ENCODE data around the gene TXK.

The TXK gene

GRCh38 chr4:48027653-48028052, 106.4 kb downstream of the TXK start:
- in situ Hi-C loops (cut with MboI; ENCODE audit: low sequenced_read_pairs): no loop called here

GRCh38 chr4:48025005-48025404, 109.0 kb downstream of the TXK start:
- in situ Hi-C loops (cut with MboI; ENCODE audit: low sequenced_read_pairs): no loop called here

GRCh38 chr4:48024522-48024921, 109.5 kb downstream of the TXK start:
- in situ Hi-C loops (cut with MboI; ENCODE audit: low sequenced_read_pairs): no loop called here

GRCh38 chr4:48022192-48022799, 111.8 kb downstream of the TXK start:
- in situ Hi-C loops (cut with MboI; ENCODE audit: low sequenced_read_pairs): no loop called here

GRCh38 chr4:48021100-48021499, 113.0 kb downstream of the TXK start:
- in situ Hi-C loops (cut with MboI; ENCODE audit: low sequenced_read_pairs): no loop called here

GRCh38 chr4:48018112-48018511, 115.9 kb downstream of the TXK start:
- in situ Hi-C loops (cut with MboI; ENCODE audit: low sequenced_read_pairs): no loop called here

GRCh38 chr4:48017108-48017571, 116.9 kb downstream of the TXK start:
- in situ Hi-C loops (cut with MboI; ENCODE audit: low sequenced_read_pairs): no loop called here
